KMS-11 (cell line): ENCODE data around the gene TRAPPC2L.

Source experiments
- H2AFZ ChIP-seq: fragments of 200-600 bp; sonication (generic); 2 replicates; pipeline ENCODE4 v1.6.1; 2016; ENCODE audit warnings: antibody characterized with exemption, mixed run types, low read depth
- H3K27ac ChIP-seq: fragments of 200-600 bp; sonication (generic); 2 replicates; pipeline ENCODE4 v1.6.1; 2016; ENCODE audit warnings: mild to moderate bottlenecking, mixed run types
- H3K27me3 ChIP-seq: fragments of 200-600 bp; sonication (generic); 2 replicates; pipeline ENCODE4 v1.6.1; 2017; ENCODE audit warnings: mild to moderate bottlenecking, low read depth, mixed run types, moderate library complexity; ENCODE audit not compliant: insufficient read depth
- H3K36me3 ChIP-seq: fragments of 200-600 bp; sonication (generic); 2 replicates; pipeline ENCODE4 v1.6.1; 2017; ENCODE audit warnings: mild to moderate bottlenecking, mixed run types; ENCODE audit not compliant: insufficient read depth
- H3K4me1 ChIP-seq: fragments of 200-600 bp; sonication (generic); 2 replicates; pipeline ENCODE4 v1.6.1; 2016; ENCODE audit warnings: mild to moderate bottlenecking, low read depth, mixed run types; ENCODE audit not compliant: poor library complexity, severe bottlenecking
- H3K4me2 ChIP-seq: fragments of 200-600 bp; sonication (generic); 2 replicates; pipeline ENCODE4 v1.7.0; 2016; ENCODE audit warnings: mild to moderate bottlenecking, mixed run types
- H3K4me3 ChIP-seq: fragments of 200-600 bp; sonication (generic); IDR thresholded peaks from 2 replicates; pipeline ENCODE4 v1.6.1; 2017; ENCODE audit warnings: low read depth, low read length, mixed read lengths; ENCODE audit not compliant: insufficient read depth
- H3K79me2 ChIP-seq: fragments of 200-600 bp; sonication (generic); 2 replicates; pipeline ENCODE4 v1.6.1; 2016; ENCODE audit warnings: low read depth, mixed run types; ENCODE audit not compliant: insufficient read depth
- H3K9ac ChIP-seq: fragments of 200-600 bp; sonication (generic); 2 replicates; pipeline ENCODE4 v1.6.1; 2016; ENCODE audit warnings: mild to moderate bottlenecking, mixed run types
- H4K20me1 ChIP-seq: fragments of 200-600 bp; sonication (generic); 2 replicates; pipeline ENCODE4 v1.6.1; 2016; ENCODE audit warnings: mild to moderate bottlenecking, mixed run types; ENCODE audit not compliant: insufficient read depth
- CTCF ChIP-seq: fragments of 200-600 bp; sonication (generic); conservative IDR thresholded peaks from 2 replicates; pipeline ENCODE4 v1.6.1; 2017; ENCODE audit warnings: low read depth, mild to moderate bottlenecking, antibody characterized with exemption, low read length, moderate library complexity, mixed read lengths

The TRAPPC2L gene

GRCh38 chr16:88881007-88881615 is 24.2 kb downstream of the TRAPPC2L start:
- no peaks in the 10 kb centered on the region for H3K79me2 ChIP-seq
- no peaks in the 10 kb centered on the region for H4K20me1 ChIP-seq
- no peak overlapping the region for H3K9ac ChIP-seq
- no peak for TF ChIP-seq CTCF
- H2AFZ ChIP-seq = no peak overlapping the region
- H3K4me3 ChIP-seq = no peak overlapping the region
- H3K27ac ChIP-seq = no peak overlapping the region
- peaks cover 11% of the 10 kb centered on the region for H3K4me1 ChIP-seq
- H3K4me2 ChIP-seq = no peak overlapping the region
- H3K27me3 ChIP-seq = peaks cover 51% of the 10 kb centered on the region
- H3K36me3 ChIP-seq = no peaks in the 10 kb centered on the region

GRCh38 chr16:88881675-88882357 is 24.9 kb downstream of the TRAPPC2L start:
- H3K9ac ChIP-seq = no peak overlapping the region
- H2AFZ ChIP-seq = no peak overlapping the region
- no peaks in the 10 kb centered on the region for H3K79me2 ChIP-seq
- no peak for TF ChIP-seq CTCF
- no peaks in the 10 kb centered on the region for H4K20me1 ChIP-seq
- H3K4me3 ChIP-seq = no peak overlapping the region
- H3K27me3 ChIP-seq = peaks cover 49% of the 10 kb centered on the region
- no peak overlapping the region for H3K27ac ChIP-seq
- H3K4me2 ChIP-seq = no peak overlapping the region
- no peaks in the 10 kb centered on the region for H3K36me3 ChIP-seq
- H3K4me1 ChIP-seq = peaks cover 4% of the 10 kb centered on the region

- H4K20me1 ChIP-seq = no peaks in the 10 kb centered on the region
- no peak overlapping the region for H3K4me3 ChIP-seq
- peaks cover under 1% of the 10 kb centered on the region for H3K4me1 ChIP-seq
- H3K79me2 ChIP-seq = no peaks in the 10 kb centered on the region
- peaks cover 47% of the 10 kb centered on the region for H3K27me3 ChIP-seq
- no peak overlapping the region for H3K27ac ChIP-seq
- TF ChIP-seq CTCF = no peak
- H2AFZ ChIP-seq = no peak overlapping the region
- no peak overlapping the region for H3K9ac ChIP-seq
- H3K4me2 ChIP-seq = no peak overlapping the region
- no peaks in the 10 kb centered on the region for H3K36me3 ChIP-seq
Measured at GRCh38 chr16:88882358-88883030, 25.6 kb downstream of the TRAPPC2L start.

- H3K4me2 ChIP-seq = no peak overlapping the region
- no peak overlapping the region for H3K9ac ChIP-seq
- H3K36me3 ChIP-seq = no peaks in the 10 kb centered on the region
- H4K20me1 ChIP-seq = no peaks in the 10 kb centered on the region
- TF ChIP-seq CTCF = no peak
- no peak overlapping the region for H2AFZ ChIP-seq
- peaks cover 41% of the 10 kb centered on the region for H3K27me3 ChIP-seq
- no peak overlapping the region for H3K4me3 ChIP-seq
- no peaks in the 10 kb centered on the region for H3K79me2 ChIP-seq
- H3K27ac ChIP-seq = no peak overlapping the region
- no peaks in the 10 kb centered on the region for H3K4me1 ChIP-seq
Measured at GRCh38 chr16:88883117-88883895, 26.4 kb downstream of the TRAPPC2L start.
